Glutamatergic neuron (in vitro differentiated cells): ENCODE results near the gene GPHN. TPM values are rescaled to one million over a fixed set of nuclear protein-coding genes. Genes with fewer than 3 reads are reported as not detected.

Experiments used
- DNase-seq: peaks from one replicate; pipeline ENCODE4 v3.0.0; 2022
- H3K27ac Mint-ChIP-seq: one replicate; pipeline ENCODE4 v1.8.0; 2020; ENCODE audit warnings: mild to moderate bottlenecking, mixed read lengths, inconsistent platforms; ENCODE audit not compliant: unreplicated experiment
- H3K27me3 Mint-ChIP-seq: one replicate; pipeline ENCODE4 v1.8.0; 2020; ENCODE audit warnings: mild to moderate bottlenecking, moderate library complexity, mixed read lengths, inconsistent platforms; ENCODE audit not compliant: unreplicated experiment
- H3K36me3 Mint-ChIP-seq: one replicate; pipeline ENCODE4 v1.8.0; 2020; ENCODE audit warnings: mild to moderate bottlenecking, mixed read lengths, inconsistent platforms; ENCODE audit not compliant: unreplicated experiment
- H3K4me1 Mint-ChIP-seq: one replicate; pipeline ENCODE4 v1.8.0; 2020; ENCODE audit warnings: mild to moderate bottlenecking, low read depth, mixed read lengths, inconsistent platforms; ENCODE audit not compliant: unreplicated experiment
- H3K4me3 Mint-ChIP-seq: one replicate; pipeline ENCODE4 v1.8.0; 2020; ENCODE audit warnings: mild to moderate bottlenecking, mixed read lengths, inconsistent platforms; ENCODE audit not compliant: unreplicated experiment
- H3K9me3 Mint-ChIP-seq: one replicate; pipeline ENCODE4 v1.8.0; 2020; ENCODE audit warnings: mild to moderate bottlenecking, moderate library complexity, mixed read lengths, inconsistent platforms; ENCODE audit not compliant: unreplicated experiment
- CTCF ChIP-seq: fragments of 200-600 bp; sonication (generic); IDR thresholded peaks from one replicate; pipeline ENCODE4 v1.5.0; 2021; ENCODE audit not compliant: partially characterized antibody, unreplicated experiment
- long read RNA-seq: library from polyadenylated mRNA; unstranded; transcript quantifications from one replicate; pipeline ENCODE4 v2.0.0, GENCODE V29; 2020; ENCODE audit not compliant: unreplicated experiment
- total RNA-seq: library from RNA; stranded (reverse); fragmentation: NEBNext Ultra II Directional; extraction: Animal tissue kit (Norgen Biotek cat#: 25700); gene quantifications from one replicate; pipeline ENCODE4 v1.2.1, GENCODE V29; 2021; ENCODE audit not compliant: unreplicated experiment

Gene GPHN
- total RNA-seq: 29.8 TPM
- long read RNA-seq, full-length matches to known transcripts: 1 of 3 reads
- long read RNA-seq, partial matches to known transcripts: 1 of 3 reads
- long read RNA-seq, other reads (novel, unspliced or antisense): 1 of 3 reads

GRCh38 chr14:66507722-66508546 lies at the start of gene GPHN:
Gene GPHN, plus strand, starts transcription at chr14:66508147.
- H3K9me3 Mint-ChIP-seq: peaks cover 10% of the 10 kb centered on the region

GRCh38 chr14:66459603-66460002 lies 48.3 kb upstream of the GPHN start:
- H3K4me3 Mint-ChIP-seq: no peak overlapping the region
- peaks cover 1% of the 10 kb centered on the region for H3K27me3 Mint-ChIP-seq
- no peak for TF ChIP-seq CTCF
- no peaks in the 10 kb centered on the region for H3K4me1 Mint-ChIP-seq
- peaks cover 8% of the 10 kb centered on the region for H3K36me3 Mint-ChIP-seq
- H3K9me3 Mint-ChIP-seq: no peaks in the 10 kb centered on the region
- H3K27ac Mint-ChIP-seq: no peak overlapping the region
- DNase-seq: no peak

More at GRCh38 chr14:66507722-66508546, at the start of gene GPHN:
- peak; percentile 96 for DNase-seq
- TF ChIP-seq CTCF: no peak
- peak within 1 kb of the TSS; percentile 88 for H3K27ac Mint-ChIP-seq
- peaks cover 2% of the 10 kb centered on the region for H3K27me3 Mint-ChIP-seq
- no peaks in the 10 kb centered on the region for H3K36me3 Mint-ChIP-seq
- peak within 1 kb of the TSS; percentile 97 for H3K4me3 Mint-ChIP-seq
- H3K4me1 Mint-ChIP-seq: peaks cover 2% of the 10 kb centered on the region

- Mint-ChIP-seq H3K36me3 (no peaks in the 10 kb centered on the region), H3K4me3 (no peak overlapping the region)
Observed at GRCh38 chr14:66464261-66464660, 43.7 kb upstream of the GPHN start.

GRCh38 chr14:66468778-66469367 lies 39.1 kb upstream of the GPHN start:
- no peak for TF ChIP-seq CTCF
- Mint-ChIP-seq H3K36me3 (peaks cover 5% of the 10 kb centered on the region), H3K27me3 (no peaks in the 10 kb centered on the region), H3K4me3 (no peak overlapping the region), H3K9me3 (peaks cover 6% of the 10 kb centered on the region), H3K4me1 (no peaks in the 10 kb centered on the region), H3K27ac (no peak overlapping the region)
- DNase-seq: no peak

More at GRCh38 chr14:66464261-66464660, 43.7 kb upstream of the GPHN start:
- no peak for TF ChIP-seq CTCF
- Mint-ChIP-seq H3K4me1 (no peaks in the 10 kb centered on the region), H3K27ac (no peak overlapping the region), H3K9me3 (peaks cover 4% of the 10 kb centered on the region), H3K27me3 (no peaks in the 10 kb centered on the region)
- no peak for DNase-seq

- H3K9me3 Mint-ChIP-seq: peaks cover 1% of the 10 kb centered on the region
- no peak overlapping the region for H3K27ac Mint-ChIP-seq
- DNase-seq: no peak
- TF ChIP-seq CTCF: no peak
- peaks cover 5% of the 10 kb centered on the region for H3K36me3 Mint-ChIP-seq
- no peaks in the 10 kb centered on the region for H3K27me3 Mint-ChIP-seq
- no peaks in the 10 kb centered on the region for H3K4me1 Mint-ChIP-seq
- H3K4me3 Mint-ChIP-seq: no peak overlapping the region
Observed at GRCh38 chr14:66471584-66471983, 36.4 kb upstream of the GPHN start.
